GM18861 (cell line): ENCODE data around the gene IFT80.

Experiments
- ATAC-seq: cut with Tn5 transposase; IDR thresholded peaks from one replicate; pipeline ENCODE4 v1.9.1; 2021; ENCODE audit not compliant: unreplicated experiment

IFT80 gene

DNA sequence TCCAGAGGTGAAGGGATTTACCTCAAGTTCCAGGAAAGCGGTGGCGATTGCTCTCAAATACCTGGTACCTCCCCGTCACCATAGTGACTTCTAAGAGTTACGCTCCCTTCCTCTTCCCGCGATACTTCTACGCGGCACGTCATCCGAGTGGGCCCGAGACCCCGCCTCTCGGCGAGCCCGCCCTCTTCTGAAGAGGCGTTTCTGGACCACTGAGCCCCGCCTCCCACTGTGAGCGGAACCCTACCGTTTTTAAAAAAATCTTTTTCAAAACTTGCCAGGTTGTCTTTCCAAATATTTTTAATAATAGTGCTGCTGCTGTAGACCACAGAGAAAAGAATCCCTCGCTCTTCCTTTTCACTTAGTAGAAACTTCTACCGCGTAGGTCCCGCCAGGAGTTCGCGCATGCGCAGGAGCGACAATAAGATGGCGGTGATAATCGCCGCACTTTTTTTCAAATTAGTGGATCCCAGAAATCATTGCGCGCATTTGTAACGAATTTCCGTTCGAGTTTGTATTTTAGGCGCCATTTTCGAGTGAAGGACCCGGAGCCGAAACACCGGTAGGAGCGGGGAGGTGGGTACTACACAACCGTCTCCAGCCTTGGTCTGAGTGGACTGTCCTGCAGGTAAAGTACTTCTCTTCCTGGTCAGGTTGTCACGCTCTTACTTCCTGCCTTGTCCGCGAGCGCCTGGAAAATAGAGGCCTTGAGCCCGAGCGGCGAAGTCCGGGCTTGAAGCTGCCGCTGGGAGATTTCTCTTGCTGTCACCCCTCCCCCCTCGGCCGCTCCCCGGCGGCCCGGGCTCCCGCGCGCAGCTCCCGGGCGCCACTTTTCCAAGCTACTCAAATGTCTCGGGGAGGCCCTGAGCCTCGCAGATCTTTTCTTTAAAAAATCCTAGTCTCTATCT, at the start of gene IFT80, which contains the start of gene SMC4:
Gene IFT80 (minus strand): TSS at position 101 of the 905 bp plus-strand sequence. CDS start 14,625 bp downstream, outside the sequence.
Gene SMC4 (plus strand): TSS at position 526 of the 905 bp plus-strand sequence. CDS start 1,177 bp downstream, outside the sequence.
- ATAC-seq, result peak; percentile 94

DNA sequence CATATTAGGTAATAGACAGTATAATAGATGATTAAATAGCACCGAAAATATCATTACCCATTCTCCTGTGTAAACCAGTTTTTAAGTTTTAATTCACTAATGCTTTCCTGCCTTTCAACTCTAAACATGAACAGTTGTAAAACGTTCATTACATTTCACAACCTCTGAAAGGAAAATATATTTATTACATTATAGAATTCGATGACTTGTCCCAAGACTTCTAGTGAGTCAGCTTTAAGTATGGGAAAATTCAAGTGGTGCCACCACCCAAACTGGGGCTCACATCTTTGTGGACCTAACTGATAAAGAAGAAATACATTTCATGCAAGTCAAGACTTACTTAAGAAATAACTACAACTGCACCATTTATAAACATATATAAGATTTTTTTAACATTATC, 48.5 kb upstream of the IFT80 start:
- ATAC-seq, result no peak

DNA sequence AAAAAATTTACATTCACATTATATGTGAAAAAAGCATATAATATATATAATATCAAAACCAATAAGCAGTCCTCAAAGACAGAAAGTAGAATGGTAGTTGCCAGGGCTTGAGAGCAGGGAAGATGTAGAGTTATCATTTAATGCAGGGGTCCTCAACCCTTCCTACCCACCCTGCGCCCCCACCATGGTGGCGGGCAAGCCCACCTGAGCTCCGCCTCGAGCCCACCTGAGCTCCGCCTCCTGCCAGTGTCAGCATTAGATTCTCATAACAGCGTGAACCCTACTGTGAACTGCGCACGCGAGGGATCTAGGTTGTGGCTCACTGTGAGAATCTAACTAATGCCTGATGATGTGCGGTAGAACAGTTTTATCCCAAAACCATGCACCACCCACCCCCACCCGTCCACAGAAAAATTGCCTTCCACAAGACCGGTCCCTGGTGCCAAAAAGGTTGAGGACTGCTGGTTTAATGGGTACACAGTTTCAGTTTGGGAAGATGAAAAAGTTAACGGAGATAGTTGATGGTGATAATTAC, 47.6 kb upstream of the IFT80 start:
- ATAC-seq, result no peak

DNA sequence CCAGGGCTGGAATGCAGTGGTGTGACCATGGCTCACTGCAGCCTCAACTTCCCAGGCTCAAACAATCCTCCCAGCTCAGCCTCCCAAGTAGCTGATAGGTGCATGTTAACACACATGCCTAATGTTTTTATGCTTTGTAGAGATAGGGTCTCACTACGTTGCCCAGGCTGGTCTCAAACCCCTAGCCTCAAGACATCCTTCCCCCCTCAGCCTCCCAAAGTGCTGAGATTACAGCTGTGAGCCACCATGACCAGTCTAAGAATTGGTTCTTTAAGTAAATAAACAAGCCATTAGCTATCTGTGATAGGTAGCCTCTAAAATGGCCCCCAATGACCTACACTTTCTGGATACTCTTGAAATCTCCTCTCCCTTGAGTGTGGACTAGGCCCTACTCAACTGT, 46.8 kb upstream of the IFT80 start:
- no peak for ATAC-seq

DNA sequence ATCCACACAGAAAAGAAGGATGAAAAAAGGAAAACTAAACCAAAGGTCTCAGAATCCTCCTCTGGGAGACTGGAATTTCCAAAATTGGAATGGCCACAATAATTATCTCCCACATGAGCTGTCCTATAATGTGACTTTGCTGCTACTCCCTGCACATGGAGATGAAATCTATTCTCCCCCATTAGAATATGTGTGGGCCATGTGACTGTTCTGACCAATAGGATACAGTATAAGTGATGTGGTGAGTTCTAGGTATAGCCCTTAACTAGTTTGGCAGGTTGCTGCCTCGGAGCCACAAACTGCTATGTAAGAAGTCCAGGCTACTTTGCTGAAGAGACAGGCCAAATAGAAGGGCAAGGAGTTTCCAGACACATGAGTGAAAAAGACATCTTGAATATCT, 45.4 kb upstream of the IFT80 start:
- no peak for ATAC-seq

DNA sequence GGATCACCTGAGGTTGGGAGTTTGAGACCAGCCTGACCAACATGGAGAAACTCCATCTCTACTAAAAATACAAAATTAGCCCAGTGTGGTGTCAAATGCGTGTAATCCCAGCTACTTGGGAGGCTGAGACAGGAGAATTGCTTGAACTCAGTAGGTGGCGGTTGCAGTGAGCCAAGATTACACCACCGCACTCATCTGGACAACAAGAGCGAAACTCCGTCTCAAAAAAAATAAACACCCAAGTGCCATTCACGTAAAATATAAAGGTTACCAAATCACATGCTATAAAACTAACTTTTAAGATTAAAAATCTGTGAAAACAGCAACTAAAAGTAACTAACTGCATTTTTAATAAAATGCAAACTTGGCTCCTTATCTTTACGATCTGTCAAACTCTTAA, 41.7 kb upstream of the IFT80 start:
- no peak for ATAC-seq

DNA sequence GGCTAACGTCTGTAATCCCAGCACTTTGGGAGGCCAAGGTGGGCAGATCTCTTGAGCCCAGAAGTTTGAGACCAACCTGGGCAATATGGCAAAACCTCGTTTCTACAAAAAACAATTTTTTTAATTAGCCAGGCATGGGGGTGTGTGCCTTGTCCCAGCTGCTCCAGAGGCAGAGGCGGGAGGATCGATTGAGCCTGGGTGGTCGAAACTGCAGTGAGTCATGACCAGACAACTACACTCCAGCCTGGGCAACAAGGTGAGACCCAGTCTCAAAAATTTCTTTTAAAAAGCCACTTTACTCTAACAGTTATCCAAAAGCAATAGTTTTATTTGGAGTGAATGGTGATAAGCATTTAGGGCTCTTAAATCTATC, 38.0 kb upstream of the IFT80 start:
- no peak for ATAC-seq

DNA sequence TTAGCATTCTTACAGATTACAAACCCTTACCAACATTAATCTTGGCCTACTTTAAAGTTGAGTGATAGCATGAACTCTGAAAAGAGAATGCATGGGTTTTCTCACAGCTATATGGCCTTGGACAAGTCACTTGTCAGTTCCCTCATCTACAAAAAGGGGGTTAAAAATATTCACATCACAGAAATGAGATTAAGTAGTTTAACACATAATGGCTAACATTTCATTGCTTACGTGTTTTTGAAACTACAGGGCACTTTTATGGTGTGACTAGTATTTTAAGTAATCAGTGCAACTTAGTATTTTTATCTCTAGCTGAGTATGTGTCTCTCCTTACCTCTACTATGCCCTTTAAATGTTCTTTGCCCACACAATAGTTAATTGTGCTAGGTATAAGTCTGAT, 36.7 kb upstream of the IFT80 start:
- ATAC-seq, result no peak

DNA sequence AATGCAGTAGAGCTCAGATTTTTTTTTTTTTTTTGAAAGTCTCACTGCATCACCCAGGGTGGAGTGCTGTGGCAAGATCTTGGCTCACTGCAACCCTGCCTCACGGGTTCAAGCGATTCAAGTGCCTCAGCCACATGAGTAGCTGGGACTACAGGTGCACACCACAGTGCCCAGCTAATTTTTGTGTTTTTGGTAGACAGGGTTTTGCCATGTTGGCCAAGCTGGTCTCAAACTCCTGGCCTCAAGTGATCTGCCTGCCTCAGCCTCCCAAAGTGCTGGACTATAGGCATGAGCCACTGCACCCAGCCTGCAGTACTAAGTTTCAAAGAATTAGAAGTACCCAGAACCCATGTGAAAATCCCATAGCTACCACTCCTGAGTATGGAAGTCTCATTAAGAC, 36.1 kb upstream of the IFT80 start:
- ATAC-seq, result no peak

DNA sequence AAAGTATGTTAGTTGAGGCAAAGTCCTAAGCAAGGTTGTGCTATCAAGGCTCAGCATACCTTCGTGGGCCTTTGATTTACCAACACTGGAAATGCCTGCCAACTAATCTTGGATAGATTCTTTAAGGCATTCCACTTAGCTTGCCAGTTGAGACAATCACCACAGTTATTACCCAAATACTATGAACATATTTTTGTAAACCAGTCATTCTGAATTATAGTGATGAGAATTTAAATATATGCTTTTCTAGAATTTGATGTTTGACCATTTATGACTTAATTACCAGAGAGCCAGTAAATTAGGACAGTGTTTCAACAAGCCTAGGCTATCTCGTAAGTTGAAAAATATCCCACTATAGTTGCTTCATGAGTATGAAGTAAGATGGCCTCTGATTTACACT, 35.0 kb upstream of the IFT80 start:
- ATAC-seq, result no peak

DNA sequence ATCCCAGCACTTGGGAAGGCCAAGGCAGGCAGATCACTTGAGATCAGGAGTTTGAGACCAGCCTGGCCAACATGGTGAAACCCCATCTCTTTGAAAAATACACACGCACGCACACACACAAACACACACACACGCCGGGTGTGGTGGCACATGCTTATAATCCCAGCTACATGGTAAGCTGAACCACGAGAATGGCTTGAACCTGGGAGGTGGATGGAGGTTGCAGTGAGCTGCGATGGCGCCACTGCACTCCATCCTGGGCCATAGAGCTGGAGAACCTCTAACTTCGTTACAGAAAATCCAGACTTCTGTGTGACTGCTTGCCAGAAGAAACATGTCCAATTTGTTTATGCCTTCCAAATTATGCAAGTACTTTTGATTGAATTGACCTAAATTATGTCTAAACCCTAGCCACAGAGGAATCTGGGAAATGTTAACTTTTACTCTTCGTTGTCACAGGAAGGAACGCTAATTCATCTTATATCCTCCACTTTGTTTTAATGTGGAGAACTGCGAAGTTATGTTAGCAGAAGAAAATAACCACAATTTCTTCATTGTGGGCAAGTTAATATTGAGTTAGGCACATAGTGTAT, 28.9 kb upstream of the IFT80 start:
- ATAC-seq, result no peak

DNA sequence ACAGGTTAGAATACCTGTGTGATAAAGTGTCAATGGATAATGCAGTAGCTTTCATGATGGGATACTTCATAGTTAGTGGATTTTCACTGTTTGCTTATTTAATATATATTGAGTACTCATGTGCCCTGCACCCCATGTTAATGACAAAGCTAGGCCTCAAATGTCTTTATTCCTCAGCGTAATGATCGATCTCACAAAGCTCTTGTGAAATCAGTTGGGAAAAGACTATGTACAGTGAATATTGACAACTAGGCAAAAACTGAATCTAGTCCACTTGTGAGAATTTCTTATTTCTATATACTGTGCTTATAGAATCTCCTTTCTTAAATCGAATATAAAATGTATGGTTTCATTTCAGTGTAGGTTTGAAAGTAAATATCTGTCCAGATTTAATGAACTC, 18.3 kb upstream of the IFT80 start:
- no peak for ATAC-seq

DNA sequence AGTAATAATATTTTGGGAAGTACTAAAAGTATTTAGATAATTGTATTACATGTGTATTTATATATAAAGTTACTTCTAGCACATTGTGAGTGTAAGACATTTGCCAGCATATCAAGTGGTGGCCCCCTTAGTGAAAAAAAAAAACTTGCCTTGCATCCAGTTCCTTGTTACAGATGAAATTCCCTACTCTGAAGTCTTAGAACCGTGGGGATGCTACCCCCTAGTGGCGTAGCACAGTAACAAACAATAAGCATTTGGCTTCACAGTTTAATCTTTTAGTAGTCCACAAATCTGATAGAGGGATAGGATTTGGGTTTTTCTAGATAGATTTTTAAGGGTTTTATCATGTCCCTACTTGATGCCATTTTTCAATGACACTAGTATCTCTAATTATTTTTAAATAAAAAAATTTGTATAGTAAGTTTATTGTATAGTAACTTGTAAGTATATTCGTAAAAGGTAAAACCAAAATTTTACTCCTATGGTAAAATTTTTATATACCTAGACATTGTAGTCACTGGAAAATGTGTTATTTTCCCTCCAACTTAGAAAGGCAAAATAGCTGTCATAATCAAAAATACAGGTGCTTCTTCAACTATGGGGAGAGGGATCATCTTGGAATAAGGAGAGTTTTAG, 14.7 kb upstream of the IFT80 start:
- ATAC-seq, result peak; percentile 76

DNA sequence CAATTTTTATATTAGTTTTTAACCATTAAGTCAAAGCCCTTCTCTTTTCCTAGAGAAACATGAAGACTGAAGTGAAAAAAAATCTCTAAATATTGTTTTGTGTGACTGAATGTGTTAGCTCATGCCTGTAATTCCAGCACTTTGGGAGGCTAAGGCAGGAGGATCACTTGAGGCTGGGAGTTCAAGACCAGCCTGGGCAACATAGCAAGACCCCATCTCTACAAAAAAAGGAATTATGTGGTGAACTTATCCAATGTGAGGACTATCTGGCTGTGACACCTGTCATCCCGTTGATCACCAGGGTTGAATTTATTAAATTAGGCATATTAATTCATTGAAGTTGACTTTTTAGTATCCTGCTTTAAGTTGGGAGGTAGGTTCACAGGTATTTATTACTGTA, 13.5 kb upstream of the IFT80 start:
- no peak for ATAC-seq

DNA sequence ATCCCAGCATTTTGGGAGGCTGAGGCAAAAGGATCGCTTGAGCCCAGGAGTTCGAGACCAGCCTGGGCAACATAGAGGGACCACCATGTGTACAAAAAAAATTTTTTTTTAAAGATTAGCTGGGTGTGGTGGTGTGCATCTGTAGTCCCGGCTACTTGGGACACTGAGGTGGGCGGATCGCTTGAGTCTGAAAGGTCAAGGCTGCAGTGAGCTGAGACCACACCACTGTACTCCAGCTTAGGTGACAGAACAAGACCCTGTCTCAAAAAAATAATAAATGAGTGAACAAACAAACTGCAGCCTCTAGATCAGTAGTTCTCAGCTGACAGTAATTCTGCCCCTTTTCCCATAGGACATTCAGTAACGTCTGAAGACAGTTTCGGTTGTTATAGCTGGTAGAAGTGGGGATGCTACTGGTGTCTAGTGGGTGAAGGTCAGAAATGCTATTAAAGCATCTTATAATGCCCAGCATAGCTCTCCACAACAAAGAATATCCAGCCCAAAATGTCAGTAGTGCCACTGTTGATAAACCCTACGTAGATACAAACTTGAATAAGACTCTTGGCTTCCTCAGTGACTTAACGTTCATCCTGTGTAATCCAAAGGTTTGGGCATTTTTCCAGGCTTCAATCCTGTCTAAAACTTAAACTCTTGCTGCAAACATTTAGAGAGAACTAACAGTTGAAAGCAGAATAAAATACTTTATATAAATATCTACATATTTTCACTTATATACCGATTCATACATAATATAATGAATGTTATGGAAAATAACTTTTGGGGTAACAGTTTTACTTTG, 11.0 kb upstream of the IFT80 start:
- ATAC-seq, result no peak

DNA sequence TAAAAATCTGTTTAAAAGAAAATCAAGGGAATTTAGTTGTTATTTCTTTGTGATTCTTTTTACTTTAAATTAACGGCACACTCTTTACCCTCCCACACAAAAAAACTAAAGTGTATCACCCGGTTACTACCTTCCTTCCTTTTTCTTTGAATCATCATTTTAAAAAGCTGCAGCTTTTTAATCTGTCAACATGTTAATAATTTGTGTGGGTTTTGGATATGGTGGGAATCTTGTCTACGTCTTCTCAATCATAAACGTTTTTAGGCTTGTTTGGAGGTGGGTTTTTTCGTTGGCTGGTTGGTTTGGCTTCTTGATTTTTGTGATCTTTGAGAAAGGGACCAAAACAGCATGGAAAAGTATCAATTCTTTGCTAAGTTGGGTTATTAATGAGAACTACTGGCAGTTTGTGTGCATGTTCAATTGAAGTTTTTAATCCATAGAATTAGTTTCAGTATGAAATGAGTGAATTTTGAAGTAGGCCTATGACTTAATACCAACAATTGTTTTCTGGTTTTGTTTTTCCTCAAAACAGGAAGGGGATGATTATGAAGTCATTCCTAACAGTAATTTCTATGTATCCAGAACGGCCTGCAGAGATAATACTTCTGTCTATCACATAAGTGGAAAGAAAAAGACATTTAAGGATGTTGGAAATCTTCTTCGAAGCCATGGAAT, 4.9 kb upstream of the IFT80 start:
- no peak for ATAC-seq

DNA sequence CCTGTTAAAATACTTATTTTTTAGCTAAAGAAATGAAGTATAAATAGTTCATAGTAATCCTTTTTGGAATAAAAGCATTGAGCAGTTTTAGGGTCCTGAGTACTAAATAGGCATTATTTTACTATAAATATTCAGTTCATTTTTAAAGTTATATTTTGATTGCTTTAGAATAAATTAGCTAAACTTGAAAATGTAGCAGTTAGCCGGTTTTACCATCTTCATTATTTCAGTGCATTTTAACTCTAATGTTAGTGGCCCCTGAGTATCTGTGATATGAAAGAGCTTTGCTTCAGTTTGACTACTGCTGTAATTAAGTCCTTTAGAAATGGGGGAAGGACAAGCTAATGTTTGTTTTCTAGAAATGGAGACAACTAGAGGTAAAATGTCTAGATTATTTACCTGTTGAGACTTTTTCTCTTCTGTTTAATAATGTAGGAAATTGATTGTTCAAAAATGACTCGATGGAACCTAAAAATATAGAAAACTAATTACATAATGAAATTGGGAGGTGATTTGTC, 4.1 kb upstream of the IFT80 start:
- no peak for ATAC-seq

DNA sequence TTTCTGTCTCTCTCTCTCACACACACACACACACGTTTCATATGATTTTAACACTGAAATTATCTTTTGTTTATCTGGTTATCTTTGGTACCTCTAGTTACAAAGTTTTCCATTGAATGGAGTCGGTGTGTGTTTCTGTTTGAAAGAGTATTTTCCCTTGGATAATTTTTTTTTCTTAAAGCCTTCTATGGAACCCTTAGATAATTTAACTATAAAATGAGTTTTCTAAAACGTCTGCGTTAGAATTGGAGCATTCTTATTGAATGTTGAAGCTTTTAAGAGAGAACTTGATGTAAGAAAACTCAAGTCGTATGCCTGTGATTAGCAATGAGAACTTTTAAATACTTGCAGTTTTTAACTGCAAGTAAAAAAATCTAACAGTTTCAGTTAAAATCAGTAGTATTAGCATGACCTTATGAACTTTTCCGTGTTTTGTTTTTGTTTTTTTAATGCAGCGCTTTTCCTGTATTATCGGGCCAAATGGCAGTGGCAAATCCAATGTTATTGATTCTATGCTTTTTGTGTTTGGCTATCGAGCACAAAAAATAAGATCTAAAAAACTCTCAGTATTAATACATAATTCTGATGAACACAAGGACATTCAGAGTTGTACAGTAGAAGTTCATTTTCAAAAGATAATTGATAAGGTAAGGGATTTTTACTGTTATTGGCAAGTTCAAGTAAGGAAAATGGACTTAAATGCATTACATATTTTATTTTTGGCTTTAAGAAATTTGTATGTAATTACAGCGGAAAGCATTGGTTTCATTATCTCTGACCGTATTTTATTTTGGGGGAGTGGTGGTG, 3.4 kb upstream of the IFT80 start:
- ATAC-seq, result no peak
